MM.1S (cell line): ENCODE data around the gene TTLL5.

ENCODE experiments used
- EZH2 ChIP-seq: fragments of 300-600 bp; sonication (generic); optimal IDR thresholded peaks from 2 replicates; pipeline ENCODE3; 2017; ENCODE audit warnings: low read depth, mild to moderate bottlenecking, antibody characterized with exemption, low read length, mixed read lengths
- TF ChIP-seq, protein P1 (sequence below): fragments of 300-600 bp; sonication (generic); IDR thresholded peaks from 2 replicates; pipeline ENCODE4 v1.5.1; 2016; ENCODE audit warnings: antibody characterized with exemption, low read length, mixed read lengths

DNA sequence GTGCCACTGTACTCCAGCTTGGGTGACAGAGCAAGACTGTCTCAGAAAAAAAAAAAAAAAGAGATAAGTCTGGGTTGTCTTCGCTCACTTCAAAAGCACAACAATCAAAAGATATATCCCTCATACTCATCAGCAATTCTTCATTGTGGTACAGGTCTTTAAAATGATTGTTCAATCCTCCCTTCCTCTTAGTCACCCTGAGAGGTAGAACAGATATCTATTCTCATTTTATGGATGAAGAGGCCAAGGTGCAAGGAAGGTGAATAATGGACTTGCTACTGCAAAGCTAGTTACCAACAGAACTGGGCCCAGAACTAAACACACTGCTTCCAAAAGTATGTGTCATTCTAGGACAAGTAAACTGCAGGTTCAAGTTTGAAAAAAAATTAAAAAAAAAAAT lies 7.5 kb upstream of the TTLL5 start:
- TF ChIP-seq, protein P1, sequence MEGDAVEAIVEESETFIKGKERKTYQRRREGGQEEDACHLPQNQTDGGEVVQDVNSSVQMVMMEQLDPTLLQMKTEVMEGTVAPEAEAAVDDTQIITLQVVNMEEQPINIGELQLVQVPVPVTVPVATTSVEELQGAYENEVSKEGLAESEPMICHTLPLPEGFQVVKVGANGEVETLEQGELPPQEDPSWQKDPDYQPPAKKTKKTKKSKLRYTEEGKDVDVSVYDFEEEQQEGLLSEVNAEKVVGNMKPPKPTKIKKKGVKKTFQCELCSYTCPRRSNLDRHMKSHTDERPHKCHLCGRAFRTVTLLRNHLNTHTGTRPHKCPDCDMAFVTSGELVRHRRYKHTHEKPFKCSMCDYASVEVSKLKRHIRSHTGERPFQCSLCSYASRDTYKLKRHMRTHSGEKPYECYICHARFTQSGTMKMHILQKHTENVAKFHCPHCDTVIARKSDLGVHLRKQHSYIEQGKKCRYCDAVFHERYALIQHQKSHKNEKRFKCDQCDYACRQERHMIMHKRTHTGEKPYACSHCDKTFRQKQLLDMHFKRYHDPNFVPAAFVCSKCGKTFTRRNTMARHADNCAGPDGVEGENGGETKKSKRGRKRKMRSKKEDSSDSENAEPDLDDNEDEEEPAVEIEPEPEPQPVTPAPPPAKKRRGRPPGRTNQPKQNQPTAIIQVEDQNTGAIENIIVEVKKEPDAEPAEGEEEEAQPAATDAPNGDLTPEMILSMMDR: no peak
- TF ChIP-seq EZH2: no peak
